SU-DHL-6 (cell line): ENCODE results near the gene SLC25A20.

Source experiments
- CTCF ChIP-seq: fragments of 200-600 bp; sonication (generic); IDR thresholded peaks from one replicate; pipeline ENCODE4 v1.5.1; 2017; ENCODE audit warnings: antibody characterized with exemption, mild to moderate bottlenecking, low read length, moderate library complexity; ENCODE audit not compliant: insufficient read depth, poor library complexity, severe bottlenecking
- EZH2phosphoT487 ChIP-seq: fragments of 200-600 bp; sonication (generic), shearing (Covaris generic); conservative IDR thresholded peaks from 2 replicates; pipeline ENCODE4 v1.6.1; 2018; ENCODE audit warnings: mild to moderate bottlenecking, antibody characterized with exemption, low read length, moderate library complexity, mixed read lengths

GRCh38 chr3:48852151-48852550 lies 46.5 kb downstream of the SLC25A20 start:
- TF ChIP-seq CTCF (no peak), EZH2phosphoT487 (no peak)
